ENCODE measurements around the gene CEP192.
A peak's percentile ranks its signal among the peaks of the same experiment; 100 is the strongest.

The CEP192 gene

GRCh38 chr18:13131283-13131682 is 140.1 kb downstream of the CEP192 start:
- DNase-seq (ENCODE audit: low read depth), result no peak
- no peak overlapping the region for H3K4me3 ChIP-seq (ENCODE audit: low read depth, low read length)
- TF ChIP-seq CTCF (IDR thresholded peaks at IDR 0.05; ENCODE audit: low read depth, low read length, missing control alignments), result no peak

- no peak for DNase-seq (ENCODE audit: low read depth)
- no peak for TF ChIP-seq CTCF (IDR thresholded peaks at IDR 0.05; ENCODE audit: low read depth, low read length, missing control alignments)
- H3K4me3 ChIP-seq (ENCODE audit: low read depth, low read length), result no peak overlapping the region
Measured at GRCh38 chr18:13134551-13135401, 143.6 kb downstream of the CEP192 start.

GRCh38 chr18:13136056-13136903 is 145.1 kb downstream of the CEP192 start:
- no peak for DNase-seq (ENCODE audit: low read depth)
- TF ChIP-seq CTCF (IDR thresholded peaks at IDR 0.05; ENCODE audit: low read depth, low read length, missing control alignments), result no peak
- peak overlapping the region; percentile 74 for H3K4me3 ChIP-seq (ENCODE audit: low read depth, low read length)

- no peak for DNase-seq (ENCODE audit: low read depth)
- TF ChIP-seq CTCF (IDR thresholded peaks at IDR 0.05; ENCODE audit: low read depth, low read length, missing control alignments), result no peak
- H3K4me3 ChIP-seq (ENCODE audit: low read depth, low read length), result peak overlapping the region; percentile 74
Measured at GRCh38 chr18:13136904-13137669, 145.9 kb downstream of the CEP192 start.

- H3K4me3 ChIP-seq (ENCODE audit: low read depth, low read length), result peak overlapping the region; percentile 74
- peak; percentile 74 for DNase-seq (ENCODE audit: low read depth)
- TF ChIP-seq CTCF (IDR thresholded peaks at IDR 0.05; ENCODE audit: low read depth, low read length, missing control alignments), result no peak
Measured at GRCh38 chr18:13137670-13138419, 146.7 kb downstream of the CEP192 start.

Data from GM12864 (cell line).